HepG2 (cell line): ENCODE measurements around the gene DNMT3L. TPM values are rescaled to one million over a fixed set of nuclear protein-coding genes. Genes with fewer than 3 reads are reported as not detected.

Source experiments
- BRF2 ChIP-seq: sonication (generic); formaldehyde crosslinking; IDR thresholded peaks from 2 replicates; pipeline ENCODE4 v1.8.1; 2022; ENCODE audit warnings: mild to moderate bottlenecking, missing genetic modification reagents
- NR2F6 ChIP-seq, 2 experiments: IDR thresholded peaks; 2 replicates each; pipeline ENCODE4 v1.6.1; 2016; ENCODE audit warnings: antibody characterized with exemption in 1 of 2, mild to moderate bottlenecking in 1 of 2
- THRA ChIP-seq: sonication (generic); formaldehyde crosslinking; IDR thresholded peaks from 2 replicates; pipeline ENCODE4 v1.4.0; 2020; ENCODE audit warnings: missing genetic modification reagents, borderline replicate concordance
- ZNF275 ChIP-seq: sonication (generic); formaldehyde crosslinking; IDR thresholded peaks from 2 replicates; pipeline ENCODE4 v1.8.0; 2022; ENCODE audit warnings: missing genetic modification reagents, mild to moderate bottlenecking, inconsistent platforms, borderline replicate concordance
- ZNF337 ChIP-seq: sonication (generic); formaldehyde crosslinking; IDR thresholded peaks from 2 replicates; pipeline ENCODE4 v1.5.1; 2020; ENCODE audit warnings: missing genetic modification reagents, low read depth, mild to moderate bottlenecking, borderline replicate concordance
- polyA plus RNA-seq, 8 experiments: library from polyadenylated mRNA; depleted of rRNA in 3 of 8; stranded (reverse) in 7 of 8; unstranded in 1 of 8; fragments of >200 nt; fragmentation: Illumina TruSeq in 4 of 8; extraction: Trizol in 4 of 8; gene quantifications; 2 replicates each; pipeline versions ENCODE4 v1.2.1 to v1.2.3, GENCODE V29; 2011 to 2016; ENCODE audit warnings: low read depth in 4 of 8, missing spikeins in 1 of 8, mixed read lengths in 1 of 8; ENCODE audit not compliant: insufficient read depth in 1 of 8
- total RNA-seq, 5 experiments: library from RNA; depleted of rRNA; stranded (reverse); fragments of >200 nt; fragmentation: Illumina TruSeq; extraction: Trizol; gene quantifications; 2 replicates each; pipeline ENCODE4 v1.2.3, GENCODE V29; 2016; ENCODE audit warnings: low read depth in 1 of 5
- TF ChIP-seq, protein P1 (sequence below): sonication (generic); formaldehyde crosslinking; IDR thresholded peaks from 2 replicates; pipeline ENCODE4 v1.4.0; 2020; ENCODE audit warnings: missing genetic modification reagents, borderline replicate concordance

Gene DNMT3L
- total and polyA plus RNA-seq, 2 of the 13 experiments (the other 11 are each of a cell fraction or from before 2014, with no cell fraction given): 0.75 to 1.7 TPM

DNA sequence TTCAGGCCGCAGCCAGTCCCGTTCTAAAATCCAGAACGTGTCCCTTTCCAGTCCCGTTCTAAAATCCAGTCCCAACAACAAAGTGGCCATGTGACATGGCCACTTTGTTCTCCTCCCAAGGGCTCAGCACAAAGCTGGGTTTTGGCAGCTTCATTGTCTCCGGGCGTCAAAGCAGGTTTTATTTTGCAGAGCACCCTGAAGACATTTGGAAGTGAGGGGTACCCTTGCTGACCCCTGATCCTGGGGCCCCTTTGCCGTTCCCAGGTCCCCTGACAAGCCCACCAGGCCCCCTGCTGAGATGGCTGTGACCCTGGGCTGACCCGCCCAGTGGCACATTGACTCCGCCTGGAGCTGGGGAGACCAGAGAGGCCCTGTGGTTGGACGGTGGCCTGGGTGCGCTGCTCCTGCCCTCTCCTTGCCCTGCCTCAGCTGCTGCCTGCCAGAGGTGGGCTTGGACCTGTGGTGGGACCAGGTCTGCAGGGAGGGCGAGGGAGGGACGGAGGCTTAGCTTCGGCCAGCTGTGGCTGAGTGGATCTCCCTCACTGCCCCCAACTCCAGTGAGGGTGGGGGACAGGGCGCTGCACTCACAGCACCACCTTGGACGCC lies 42.4 kb upstream of the DNMT3L start (continued):
- TF ChIP-seq ZNF275 (CRISPR knock-in tag): no peak
- TF ChIP-seq, protein P1, sequence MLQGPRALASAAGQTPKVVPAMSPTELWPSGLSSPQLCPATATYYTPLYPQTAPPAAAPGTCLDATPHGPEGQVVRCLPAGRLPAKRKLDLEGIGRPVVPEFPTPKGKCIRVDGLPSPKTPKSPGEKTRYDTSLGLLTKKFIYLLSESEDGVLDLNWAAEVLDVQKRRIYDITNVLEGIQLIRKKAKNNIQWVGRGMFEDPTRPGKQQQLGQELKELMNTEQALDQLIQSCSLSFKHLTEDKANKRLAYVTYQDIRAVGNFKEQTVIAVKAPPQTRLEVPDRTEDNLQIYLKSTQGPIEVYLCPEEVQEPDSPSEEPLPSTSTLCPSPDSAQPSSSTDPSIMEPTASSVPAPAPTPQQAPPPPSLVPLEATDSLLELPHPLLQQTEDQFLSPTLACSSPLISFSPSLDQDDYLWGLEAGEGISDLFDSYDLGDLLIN (CRISPR knock-in tag): no peak
- no peak for TF ChIP-seq NR2F6 (IDR thresholded peaks at IDR 0.05)
- no peak for TF ChIP-seq NR2F6 (CRISPR knock-in tag; IDR thresholded peaks at IDR 0.05)
- no peak for TF ChIP-seq ZNF337
- TF ChIP-seq THRA (CRISPR knock-in tag): no peak
- no peak for TF ChIP-seq BRF2
